Measurements from ENCODE around the gene TCERG1L.

TCERG1L gene

GRCh38 chr10:131314799-131315198 is 3.3 kb upstream of the TCERG1L start:
- no peak for DNase-seq

GRCh38 chr10:131314148-131314547 is 2.6 kb upstream of the TCERG1L start:
- no peak for DNase-seq

GRCh38 chr10:131313377-131313776 is 1.9 kb upstream of the TCERG1L start:
- DNase-seq = no peak

GRCh38 chr10:131312478-131312836 is 936 bp upstream of the TCERG1L start:
- DNase-seq = peak; percentile 45 to 62

GRCh38 chr10:131311402-131311660 is 190 bp downstream of the TCERG1L start:
- no peak for DNase-seq

- DNase-seq = peak in 1 of 2 experiments; percentile 8
Observed at GRCh38 chr10:131310551-131311401, 745 bp downstream of the TCERG1L start.

- DNase-seq = no peak
Observed at GRCh38 chr10:131310142-131310541, 1.4 kb downstream of the TCERG1L start.

GRCh38 chr10:131300508-131300907 is 11.0 kb downstream of the TCERG1L start:
- no peak for DNase-seq

GRCh38 chr10:131290781-131291180 is 20.7 kb downstream of the TCERG1L start:
- no peak for DNase-seq

GRCh38 chr10:131288648-131289047 is 22.9 kb downstream of the TCERG1L start:
- no peak for DNase-seq

GRCh38 chr10:131282961-131283360 is 28.6 kb downstream of the TCERG1L start:
- no peak for DNase-seq

- no peak for DNase-seq
Observed at GRCh38 chr10:131280101-131280500, 31.4 kb downstream of the TCERG1L start.

- DNase-seq = no peak
Observed at GRCh38 chr10:131279516-131279915, 32.0 kb downstream of the TCERG1L start.

GRCh38 chr10:131277969-131278368 is 33.6 kb downstream of the TCERG1L start:
- no peak for DNase-seq

GRCh38 chr10:131277278-131277677 is 34.2 kb downstream of the TCERG1L start:
- no peak for DNase-seq

- DNase-seq = no peak
Observed at GRCh38 chr10:131275691-131276090, 35.8 kb downstream of the TCERG1L start.

GRCh38 chr10:131274883-131275282 is 36.6 kb downstream of the TCERG1L start:
- DNase-seq = no peak

GRCh38 chr10:131274133-131274880 is 37.2 kb downstream of the TCERG1L start:
- no peak for DNase-seq

GRCh38 chr10:131273476-131273875 is 38.0 kb downstream of the TCERG1L start:
- no peak for DNase-seq

GRCh38 chr10:131272897-131273451 is 38.5 kb downstream of the TCERG1L start:
- no peak for DNase-seq

GRCh38 chr10:131271966-131272365 is 39.6 kb downstream of the TCERG1L start:
- DNase-seq = no peak

GRCh38 chr10:131271195-131271880 is 40.2 kb downstream of the TCERG1L start:
- DNase-seq = peak in 1 of 2 experiments; percentile 48

GRCh38 chr10:131270461-131271190 is 40.9 kb downstream of the TCERG1L start:
- DNase-seq = peak in 1 of 2 experiments; percentile 9

Data from NCI-H2081 (cell line).